Activated gamma-delta T cell treated with Interleukin-2 at 50 U/mL for 16 hours (primary cell): ENCODE measurements around the gene GNG13.
"Not testable (repeated sequence)": the region's sequence is repeated elsewhere in the genome, so short reads cannot be mapped to it uniquely, and the experiment has no call there.

Source experiments
- DNase-seq: peaks from one replicate; pipeline ENCODE4 v3.0.0-alpha.2; 2020

Gene GNG13

GRCh38 chr16:776824-777223 is 23.7 kb downstream of the GNG13 start:
- DNase-seq: no peak

- DNase-seq: not testable (repeated sequence)
These were observed 24.2 kb downstream of the GNG13 start for GRCh38 chr16:776298-776697.

- DNase-seq: no peak
These were observed 25.2 kb downstream of the GNG13 start for GRCh38 chr16:775236-775796.

- no peak for DNase-seq
These were observed 26.2 kb downstream of the GNG13 start for GRCh38 chr16:774086-775001.

GRCh38 chr16:772959-773358 is 27.6 kb downstream of the GNG13 start:
- DNase-seq: no peak

- DNase-seq: no peak
These were observed 30.1 kb downstream of the GNG13 start for GRCh38 chr16:770411-770810.

- no peak for DNase-seq
These were observed 30.6 kb downstream of the GNG13 start for GRCh38 chr16:769934-770333.

- DNase-seq: no peak
These were observed 31.2 kb downstream of the GNG13 start for GRCh38 chr16:769184-769784.

- no peak for DNase-seq
These were observed 32.1 kb downstream of the GNG13 start for GRCh38 chr16:768428-768827.

- DNase-seq: no peak
These were observed 32.7 kb downstream of the GNG13 start for GRCh38 chr16:767743-768235.

- DNase-seq: no peak
These were observed 33.5 kb downstream of the GNG13 start for GRCh38 chr16:766820-767640.

- DNase-seq: no peak
These were observed 34.3 kb downstream of the GNG13 start for GRCh38 chr16:766008-766819.

GRCh38 chr16:765488-765865 is 35.1 kb downstream of the GNG13 start:
- DNase-seq: no peak

GRCh38 chr16:764848-765487 is 35.6 kb downstream of the GNG13 start:
- no peak for DNase-seq

GRCh38 chr16:764184-764750 is 36.3 kb downstream of the GNG13 start:
- DNase-seq: no peak

- DNase-seq: no peak
These were observed 37.0 kb downstream of the GNG13 start for GRCh38 chr16:763369-764183.

GRCh38 chr16:762595-763268 is 37.8 kb downstream of the GNG13 start:
- DNase-seq: no peak

GRCh38 chr16:761625-762513 is 38.7 kb downstream of the GNG13 start:
- DNase-seq: no peak
